ENCODE data around the gene SLC23A1. TPM values are rescaled to one million over a fixed set of nuclear protein-coding genes. Genes with fewer than 3 reads are reported as not detected.

Gene SLC23A1
- total RNA-seq: not detected

- TF ChIP-seq CTCF (IDR thresholded peaks at IDR 0.05): no peak
- ATAC-seq (ENCODE audit: low FRiP score) (no peak), DNase-seq (ENCODE audit: low spot score) (no peak)
Measured at GRCh38 chr5:139383275-139383992, at the start of gene SLC23A1. SLC23A1 (minus strand) TSS chr5:139383297; CDS start chr5:139383253, 44 bp downstream.

GRCh38 chr5:139431706-139432105, 48.6 kb upstream of the SLC23A1 start:
- no peak for ATAC-seq (ENCODE audit: low FRiP score)
- TF ChIP-seq CTCF (IDR thresholded peaks at IDR 0.05): no peak

GRCh38 chr5:139430015-139430414, 46.9 kb upstream of the SLC23A1 start:
- no peak for ATAC-seq (ENCODE audit: low FRiP score)
- no peak for DNase-seq (ENCODE audit: low spot score)
- TF ChIP-seq CTCF (IDR thresholded peaks at IDR 0.05): no peak

More at GRCh38 chr5:139431706-139432105, 48.6 kb upstream of the SLC23A1 start:
- no peak for DNase-seq (ENCODE audit: low spot score)

GRCh38 chr5:139426203-139426885, 43.2 kb upstream of the SLC23A1 start:
- no peak for DNase-seq (ENCODE audit: low spot score)
- no peak for ATAC-seq (ENCODE audit: low FRiP score)
- no peak for TF ChIP-seq CTCF (IDR thresholded peaks at IDR 0.05)

- TF ChIP-seq CTCF (IDR thresholded peaks at IDR 0.05): no peak
- DNase-seq (ENCODE audit: low spot score) (no peak), ATAC-seq (ENCODE audit: low FRiP score) (no peak)
Measured at GRCh38 chr5:139425497-139425896, 42.4 kb upstream of the SLC23A1 start.

GRCh38 chr5:139422307-139422893, 39.3 kb upstream of the SLC23A1 start:
- ATAC-seq (ENCODE audit: low FRiP score) (peak; percentile 78), DNase-seq (ENCODE audit: low spot score) (no peak)
- no peak for TF ChIP-seq CTCF (IDR thresholded peaks at IDR 0.05)

Data from omental fat pad (tissue), 4 donors.